ENCODE measurements around the gene SLCO1B3.

DNA sequence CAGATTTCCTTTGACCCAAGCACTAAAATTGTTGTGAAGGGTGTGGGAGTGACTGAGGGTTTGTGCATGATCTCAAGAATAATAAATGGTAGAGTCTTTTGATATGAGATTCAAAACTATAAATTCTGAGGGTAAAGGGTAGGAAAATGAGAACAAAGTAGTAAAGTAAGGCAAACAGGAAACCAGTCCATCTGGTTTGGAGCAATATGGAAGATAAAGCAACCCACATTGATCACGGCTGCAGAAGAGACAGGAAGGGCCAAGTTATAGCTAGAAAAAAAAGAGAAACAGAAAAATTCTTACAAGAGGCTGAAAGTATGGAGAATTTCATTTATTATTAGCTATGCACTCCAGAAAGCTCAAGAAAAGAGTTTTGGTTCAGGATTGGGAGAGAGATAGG, 4.6 kb upstream of the SLCO1B3 start:
- TF ChIP-seq, protein P1, sequence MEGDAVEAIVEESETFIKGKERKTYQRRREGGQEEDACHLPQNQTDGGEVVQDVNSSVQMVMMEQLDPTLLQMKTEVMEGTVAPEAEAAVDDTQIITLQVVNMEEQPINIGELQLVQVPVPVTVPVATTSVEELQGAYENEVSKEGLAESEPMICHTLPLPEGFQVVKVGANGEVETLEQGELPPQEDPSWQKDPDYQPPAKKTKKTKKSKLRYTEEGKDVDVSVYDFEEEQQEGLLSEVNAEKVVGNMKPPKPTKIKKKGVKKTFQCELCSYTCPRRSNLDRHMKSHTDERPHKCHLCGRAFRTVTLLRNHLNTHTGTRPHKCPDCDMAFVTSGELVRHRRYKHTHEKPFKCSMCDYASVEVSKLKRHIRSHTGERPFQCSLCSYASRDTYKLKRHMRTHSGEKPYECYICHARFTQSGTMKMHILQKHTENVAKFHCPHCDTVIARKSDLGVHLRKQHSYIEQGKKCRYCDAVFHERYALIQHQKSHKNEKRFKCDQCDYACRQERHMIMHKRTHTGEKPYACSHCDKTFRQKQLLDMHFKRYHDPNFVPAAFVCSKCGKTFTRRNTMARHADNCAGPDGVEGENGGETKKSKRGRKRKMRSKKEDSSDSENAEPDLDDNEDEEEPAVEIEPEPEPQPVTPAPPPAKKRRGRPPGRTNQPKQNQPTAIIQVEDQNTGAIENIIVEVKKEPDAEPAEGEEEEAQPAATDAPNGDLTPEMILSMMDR (IDR thresholded peaks at IDR 0.05), result no peak
- TF ChIP-seq POLR2A (IDR thresholded peaks at IDR 0.05; ENCODE audit: low read length) (no peak), JUN (IDR thresholded peaks at IDR 0.05) (no peak)
- TF ChIP-seq, protein P2, sequence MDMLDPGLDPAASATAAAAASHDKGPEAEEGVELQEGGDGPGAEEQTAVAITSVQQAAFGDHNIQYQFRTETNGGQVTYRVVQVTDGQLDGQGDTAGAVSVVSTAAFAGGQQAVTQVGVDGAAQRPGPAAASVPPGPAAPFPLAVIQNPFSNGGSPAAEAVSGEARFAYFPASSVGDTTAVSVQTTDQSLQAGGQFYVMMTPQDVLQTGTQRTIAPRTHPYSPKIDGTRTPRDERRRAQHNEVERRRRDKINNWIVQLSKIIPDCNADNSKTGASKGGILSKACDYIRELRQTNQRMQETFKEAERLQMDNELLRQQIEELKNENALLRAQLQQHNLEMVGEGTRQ (IDR thresholded peaks at IDR 0.05), result no peak

Data from A549 (cell line).